Measurements from ENCODE around the gene ERP27.

GRCh38 chr12:14982991-14983390, 44.7 kb upstream of the ERP27 start:
- no peak for TF ChIP-seq CTCF (IDR thresholded peaks at IDR 0.05)
- no peak for TF ChIP-seq HDAC2 (IDR thresholded peaks at IDR 0.05)
- TF ChIP-seq POLR2A (IDR thresholded peaks at IDR 0.05; ENCODE audit: low read length): no peak
- TF ChIP-seq MYC (IDR thresholded peaks at IDR 0.05; ENCODE audit: borderline replicate concordance, low read length): no peak
- no peak for TF ChIP-seq SMC3 (IDR thresholded peaks at IDR 0.05)
- TF ChIP-seq EP300 (IDR thresholded peaks at IDR 0.05): no peak
- TF ChIP-seq MAX (IDR thresholded peaks at IDR 0.05): no peak

Data from A549 (cell line).